IPS-18a (cell line): ENCODE results near the gene NSUN3.
"Not testable (repeated sequence)": the region's sequence is repeated elsewhere in the genome, so short reads cannot be mapped to it uniquely, and the experiment has no call there.

Source experiments
- H3K27ac ChIP-seq: one replicate; pipeline ENCODE4 v1.5.1; 2013; ENCODE audit warnings: low read length
- H3K27me3 ChIP-seq: one replicate; pipeline ENCODE4 v1.6.1; 2013; ENCODE audit warnings: mild to moderate bottlenecking, low read length; ENCODE audit not compliant: control insufficient read depth, insufficient read depth
- H3K36me3 ChIP-seq: one replicate; pipeline ENCODE4 v1.6.1; 2013; ENCODE audit warnings: low read depth, low read length; ENCODE audit not compliant: control insufficient read depth
- H3K4me1 ChIP-seq: one replicate; pipeline ENCODE4 v1.6.1; 2013; ENCODE audit warnings: low read depth, low read length; ENCODE audit not compliant: control insufficient read depth
- H3K4me3 ChIP-seq: one replicate; pipeline ENCODE4 v1.5.1; 2013; ENCODE audit warnings: low read length
- H3K9ac ChIP-seq: one replicate; pipeline ENCODE4 v1.6.1; 2013; ENCODE audit warnings: mild to moderate bottlenecking, low read length, moderate library complexity
- H3K9me3 ChIP-seq: one replicate; pipeline ENCODE4 v1.6.1; 2013; ENCODE audit warnings: low read depth, low read length; ENCODE audit not compliant: control insufficient read depth

NSUN3 gene

GRCh38 chr3:94101860-94102259 lies 39.0 kb downstream of the NSUN3 start:
- no peaks in the 10 kb centered on the region for H3K27me3 ChIP-seq
- no peak overlapping the region for H3K4me3 ChIP-seq
- no peak overlapping the region for H3K9ac ChIP-seq
- H3K27ac ChIP-seq: no peak overlapping the region
- H3K4me1 ChIP-seq: no peaks in the 10 kb centered on the region
- H3K36me3 ChIP-seq: peaks cover 7% of the 10 kb centered on the region
- H3K9me3 ChIP-seq: no peaks in the 10 kb centered on the region

DNA sequence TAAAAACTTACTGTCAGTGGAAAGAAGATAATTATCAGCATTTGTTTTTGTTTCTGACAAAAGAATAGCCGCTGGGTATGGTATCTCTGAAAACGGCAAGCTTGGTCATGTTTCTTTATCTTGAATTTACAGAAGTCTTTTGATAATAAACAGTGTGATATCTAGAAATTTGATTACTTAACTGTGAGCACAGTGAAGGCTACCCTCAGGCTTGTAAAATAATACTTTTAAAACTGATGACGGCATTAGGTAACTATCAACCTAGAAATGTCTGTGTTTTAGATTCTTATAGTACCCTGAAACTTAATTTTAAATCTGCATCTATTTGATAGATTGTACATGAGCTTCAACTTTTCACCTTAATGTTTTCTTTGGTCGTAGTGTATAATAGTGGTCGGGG lies 43.4 kb downstream of the NSUN3 start:
- H3K4me3 ChIP-seq: no peak overlapping the region
- no peaks in the 10 kb centered on the region for H3K4me1 ChIP-seq
- no peaks in the 10 kb centered on the region for H3K27me3 ChIP-seq
- no peaks in the 10 kb centered on the region for H3K9me3 ChIP-seq
- no peaks in the 10 kb centered on the region for H3K36me3 ChIP-seq
- no peak overlapping the region for H3K27ac ChIP-seq
- no peak overlapping the region for H3K9ac ChIP-seq

DNA sequence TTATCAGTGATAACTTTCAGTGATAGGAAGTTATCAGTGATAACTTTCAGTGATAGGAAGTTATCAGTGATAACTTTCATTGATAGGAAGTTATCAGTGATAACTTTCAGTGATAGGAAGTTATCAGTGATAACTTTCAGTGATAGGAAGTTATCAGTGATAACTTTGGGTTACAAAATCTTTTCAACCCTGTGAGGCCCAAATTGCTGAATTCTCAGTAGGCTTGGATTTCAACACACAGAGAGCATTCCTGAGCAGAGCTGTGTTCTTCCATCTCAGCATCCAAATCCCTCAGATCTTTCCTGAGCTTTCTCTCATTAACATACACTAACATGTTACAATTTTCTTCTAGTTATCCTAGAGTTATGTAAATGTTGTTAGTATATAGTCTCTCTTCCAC lies 47.4 kb downstream of the NSUN3 start:
- not testable (repeated sequence) for H3K27me3 ChIP-seq, H3K36me3 ChIP-seq, H3K4me1 ChIP-seq, H3K9me3 ChIP-seq, H3K4me3 ChIP-seq, H3K27ac ChIP-seq, H3K9ac ChIP-seq

DNA sequence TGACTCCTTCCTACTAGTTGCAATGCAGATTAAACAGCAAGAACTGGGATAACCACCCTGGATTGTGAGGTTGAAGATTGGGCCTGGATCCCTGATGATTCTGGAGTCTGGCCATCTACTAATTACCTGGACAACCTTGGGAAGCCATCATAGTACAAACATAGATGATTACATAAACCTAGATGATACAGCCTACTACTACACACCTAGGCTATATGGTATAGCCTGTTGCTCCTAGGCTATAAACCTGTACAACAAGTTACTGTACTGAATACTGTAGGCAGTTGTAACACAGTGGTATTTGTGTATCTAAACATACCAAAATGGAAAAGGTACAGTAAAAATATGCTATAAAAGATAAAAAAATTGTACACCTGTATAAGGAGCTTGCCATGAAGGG lies 48.0 kb downstream of the NSUN3 start:
- H3K9me3 ChIP-seq: no peaks in the 10 kb centered on the region

GRCh38 chr3:94114666-94115065 lies 51.8 kb downstream of the NSUN3 start:
- Histone ChIP-seq H3K9me3 (no peaks in the 10 kb centered on the region), H3K4me1 (peaks cover 5% of the 10 kb centered on the region)

More for the DNA sequence above, 48.0 kb downstream of the NSUN3 start:
- Histone ChIP-seq H3K27me3 (no peaks in the 10 kb centered on the region), H3K4me1 (peaks cover 2% of the 10 kb centered on the region), H3K4me3 (no peak overlapping the region), H3K27ac (no peak overlapping the region), H3K36me3 (peaks cover 6% of the 10 kb centered on the region), H3K9ac (no peak overlapping the region)

DNA sequence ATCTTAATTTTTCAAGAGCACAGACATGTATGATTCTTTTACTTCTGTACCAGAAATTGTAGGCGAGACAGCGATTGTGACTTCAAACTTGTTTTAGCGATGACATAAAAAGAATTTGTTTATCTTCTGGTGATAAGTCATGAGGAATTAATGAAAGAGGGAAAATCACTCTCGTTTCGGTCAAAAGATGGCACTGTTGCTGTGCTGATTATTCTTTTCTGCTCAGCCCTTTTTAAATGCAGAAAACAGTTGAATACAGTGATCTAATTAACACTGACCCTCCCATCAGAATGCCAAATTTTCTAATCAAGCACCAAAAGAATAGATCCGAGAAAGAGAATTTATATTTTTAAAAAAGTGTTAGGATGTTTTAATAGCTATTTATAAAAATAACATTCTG lies 52.6 kb downstream of the NSUN3 start:
- Histone ChIP-seq H3K9ac (no peak overlapping the region), H3K27ac (no peak overlapping the region), H3K27me3 (no peaks in the 10 kb centered on the region), H3K4me1 (peaks cover 5% of the 10 kb centered on the region), H3K4me3 (no peak overlapping the region), H3K9me3 (no peaks in the 10 kb centered on the region), H3K36me3 (peaks cover 6% of the 10 kb centered on the region)

More at GRCh38 chr3:94114666-94115065, 51.8 kb downstream of the NSUN3 start:
- Histone ChIP-seq H3K4me3 (no peak overlapping the region), H3K9ac (no peak overlapping the region), H3K36me3 (peaks cover 6% of the 10 kb centered on the region), H3K27ac (no peak overlapping the region), H3K27me3 (no peaks in the 10 kb centered on the region)

DNA sequence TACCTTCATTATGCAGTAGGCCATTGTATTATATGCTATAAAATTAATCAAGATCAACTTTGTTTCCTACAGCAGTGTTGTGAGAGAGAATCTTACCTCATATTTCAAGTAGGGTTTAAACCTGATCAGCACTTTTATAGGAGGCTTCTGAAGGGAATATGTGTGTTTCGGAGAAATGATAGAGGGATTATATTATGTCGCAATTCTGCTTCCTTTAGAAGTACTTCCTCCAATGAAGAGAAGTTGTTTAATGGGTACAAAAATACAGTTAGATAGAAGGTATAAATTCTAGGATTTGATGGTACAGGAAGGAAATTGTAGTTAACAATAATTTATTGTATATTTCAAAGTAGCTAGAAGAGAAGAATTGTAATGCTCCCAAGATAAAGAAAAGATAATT lies 54.9 kb downstream of the NSUN3 start:
- Histone ChIP-seq H3K36me3 (no peaks in the 10 kb centered on the region), H3K9me3 (no peaks in the 10 kb centered on the region), H3K27me3 (no peaks in the 10 kb centered on the region), H3K4me1 (peaks cover 9% of the 10 kb centered on the region), H3K9ac (no peak overlapping the region), H3K27ac (no peak overlapping the region), H3K4me3 (no peak overlapping the region)

DNA sequence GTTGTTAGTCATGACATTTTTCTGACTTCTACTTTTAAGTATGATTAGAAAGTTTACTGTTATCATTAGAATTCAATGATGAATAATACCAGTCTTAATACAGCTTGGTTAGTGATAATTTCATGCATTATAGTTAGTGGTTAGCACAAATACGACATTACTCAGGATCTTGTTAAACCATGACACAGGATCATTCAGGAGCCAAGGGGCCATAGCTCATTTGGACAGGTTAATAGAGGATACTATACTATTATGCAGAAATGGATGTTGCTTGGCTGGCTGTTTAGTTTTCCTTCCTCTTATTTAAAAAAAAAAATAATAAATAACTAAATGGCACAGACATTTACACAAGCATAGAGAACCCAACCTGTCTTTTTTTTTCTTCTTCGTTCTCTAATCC lies 55.5 kb downstream of the NSUN3 start:
- Histone ChIP-seq H3K9ac (no peak overlapping the region), H3K27me3 (no peaks in the 10 kb centered on the region), H3K4me1 (peaks cover 9% of the 10 kb centered on the region), H3K4me3 (no peak overlapping the region), H3K9me3 (no peaks in the 10 kb centered on the region), H3K36me3 (no peaks in the 10 kb centered on the region), H3K27ac (no peak overlapping the region)

- Histone ChIP-seq H3K4me3 (no peak overlapping the region), H3K9me3 (no peaks in the 10 kb centered on the region), H3K9ac (no peak overlapping the region), H3K27ac (no peak overlapping the region), H3K27me3 (no peaks in the 10 kb centered on the region), H3K36me3 (no peaks in the 10 kb centered on the region), H3K4me1 (peaks cover 8% of the 10 kb centered on the region)
Measured at GRCh38 chr3:94121161-94121560, 58.3 kb downstream of the NSUN3 start.

- Histone ChIP-seq H3K4me3 (no peak overlapping the region), H3K27ac (no peak overlapping the region), H3K9ac (no peak overlapping the region), H3K9me3 (no peaks in the 10 kb centered on the region), H3K4me1 (peaks cover 8% of the 10 kb centered on the region), H3K27me3 (no peaks in the 10 kb centered on the region), H3K36me3 (peaks cover 3% of the 10 kb centered on the region)
Measured at GRCh38 chr3:94127115-94127514, 64.3 kb downstream of the NSUN3 start.

DNA sequence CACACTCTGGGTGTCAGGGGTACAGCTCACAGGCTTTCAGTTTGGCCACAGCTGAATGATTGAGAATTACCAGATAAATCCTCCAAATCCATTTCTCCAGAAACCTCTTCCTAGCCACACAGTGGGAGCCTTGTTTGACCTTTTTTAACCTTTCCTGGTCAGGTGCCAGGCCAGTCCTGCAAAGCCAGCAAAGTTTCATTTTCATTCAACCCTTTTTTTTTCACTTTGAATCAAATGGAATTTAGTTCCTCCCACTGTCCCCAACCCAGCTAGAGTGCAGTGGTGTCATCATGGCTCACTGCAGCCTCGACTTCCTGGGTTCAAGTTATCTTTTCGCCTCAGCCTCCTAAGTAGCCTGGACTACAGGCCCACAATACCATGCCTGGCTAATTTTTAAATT lies 67.8 kb downstream of the NSUN3 start:
- peaks cover 3% of the 10 kb centered on the region for H3K36me3 ChIP-seq
- H3K4me1 ChIP-seq: peaks cover 4% of the 10 kb centered on the region
- H3K9ac ChIP-seq: no peak overlapping the region
- no peak overlapping the region for H3K4me3 ChIP-seq
- no peaks in the 10 kb centered on the region for H3K9me3 ChIP-seq
- H3K27ac ChIP-seq: no peak overlapping the region
- no peaks in the 10 kb centered on the region for H3K27me3 ChIP-seq

- Histone ChIP-seq H3K4me1 (peaks cover 4% of the 10 kb centered on the region), H3K9ac (no peak overlapping the region), H3K27ac (no peak overlapping the region), H3K4me3 (no peak overlapping the region), H3K9me3 (no peaks in the 10 kb centered on the region), H3K27me3 (no peaks in the 10 kb centered on the region), H3K36me3 (no peaks in the 10 kb centered on the region)
Measured at GRCh38 chr3:94132777-94133176, 69.9 kb downstream of the NSUN3 start.
